ENCODE results near the gene SLC22A16.
"Not testable (repeated sequence)": the region's sequence is repeated elsewhere in the genome, so short reads cannot be mapped to it uniquely, and the experiment has no call there.

SLC22A16 gene

DNA sequence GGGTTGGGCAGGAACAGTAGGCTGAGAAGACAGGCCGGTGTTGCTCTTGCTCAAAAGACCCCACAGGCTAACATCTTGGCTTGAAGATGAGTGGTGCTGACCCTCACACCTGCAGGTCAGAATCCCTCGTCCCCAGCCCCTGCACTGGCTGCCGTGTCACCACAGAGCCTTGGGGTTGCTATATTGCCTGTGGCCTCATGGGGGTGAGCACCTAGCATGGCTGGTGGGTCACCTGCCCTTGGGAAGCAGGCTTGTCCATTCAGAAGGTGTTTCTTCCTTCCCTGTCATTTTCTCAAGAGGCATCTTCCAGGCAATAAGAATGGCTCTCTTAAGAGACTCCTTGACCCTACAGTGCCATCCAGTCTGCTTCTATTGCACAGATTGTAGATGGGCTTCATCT is 7.7 kb downstream of the SLC22A16 start:
- Histone ChIP-seq H3K36me3 (ENCODE audit: control insufficient read depth in 1 of 2, insufficient read depth in 2 of 2, low read length in 2 of 2) (no peaks in the 10 kb centered on the region), H3K4me3 (ENCODE audit: low read depth in 1 of 2, low read length in 2 of 2) (no peak overlapping the region), H3K4me1 (ENCODE audit: control insufficient read depth in 1 of 2, insufficient read depth in 2 of 2, low read length in 2 of 2) (no peaks in the 10 kb centered on the region), H3K27me3 (ENCODE audit: low read depth, low read length) (no peaks in the 10 kb centered on the region), H3K9me3 (ENCODE audit: control insufficient read depth in 1 of 2, low read length in 2 of 2) (peaks cover 0 to 6% of the 10 kb centered on the region in 2 donors), H3K27ac (ENCODE audit: low read length) (no peak overlapping the region)

DNA sequence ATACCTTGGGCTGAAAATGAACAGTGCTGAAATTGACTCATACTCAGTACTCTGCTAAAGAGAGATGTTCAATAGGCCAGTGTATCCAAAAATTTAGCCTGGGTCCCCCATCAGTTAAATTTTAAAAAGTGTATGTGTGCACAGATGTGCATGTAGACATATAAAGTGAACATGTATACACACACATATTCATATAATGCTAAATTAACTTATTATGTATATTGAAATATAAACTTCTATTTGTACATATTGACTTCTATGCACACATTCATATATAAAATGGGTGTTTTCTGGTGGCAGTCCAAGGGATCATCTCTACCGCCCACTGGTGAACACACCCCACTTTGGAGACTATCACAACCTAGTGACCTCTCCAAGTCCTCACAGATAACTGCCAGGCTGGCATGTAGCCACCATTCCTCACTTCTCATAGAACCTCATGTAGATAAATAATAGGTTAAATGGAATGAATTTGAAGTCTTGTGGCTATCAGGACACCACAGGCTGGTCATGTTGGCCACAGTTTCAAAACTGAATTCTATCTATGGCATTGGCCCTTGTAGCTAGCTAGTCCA is 8.8 kb downstream of the SLC22A16 start:
- no peak overlapping the region for H3K4me3 ChIP-seq (ENCODE audit: low read depth in 1 of 2, low read length in 2 of 2)
- peaks cover 4 to 12% of the 10 kb centered on the region in 2 donors for H3K9me3 ChIP-seq (ENCODE audit: control insufficient read depth in 1 of 2, low read length in 2 of 2)
- H3K27ac ChIP-seq (ENCODE audit: low read length): no peak overlapping the region
- no peaks in the 10 kb centered on the region for H3K36me3 ChIP-seq (ENCODE audit: control insufficient read depth in 1 of 2, insufficient read depth in 2 of 2, low read length in 2 of 2)
- no peaks in the 10 kb centered on the region for H3K4me1 ChIP-seq (ENCODE audit: control insufficient read depth in 1 of 2, insufficient read depth in 2 of 2, low read length in 2 of 2)
- no peaks in the 10 kb centered on the region for H3K27me3 ChIP-seq (ENCODE audit: low read depth, low read length)

- H3K27me3 ChIP-seq (ENCODE audit: low read depth, low read length): no peaks in the 10 kb centered on the region
- H3K27ac ChIP-seq (ENCODE audit: low read length): no peak overlapping the region
- H3K36me3 ChIP-seq (ENCODE audit: control insufficient read depth in 1 of 2, insufficient read depth in 2 of 2, low read length in 2 of 2): no peaks in the 10 kb centered on the region
Measured at GRCh38 chr6:110462884-110463481, 13.4 kb downstream of the SLC22A16 start.

GRCh38 chr6:110461376-110461775 is 15.0 kb downstream of the SLC22A16 start:
- Histone ChIP-seq H3K36me3 (ENCODE audit: control insufficient read depth in 1 of 2, insufficient read depth in 2 of 2, low read length in 2 of 2) (no peaks in the 10 kb centered on the region), H3K4me1 (ENCODE audit: control insufficient read depth in 1 of 2, insufficient read depth in 2 of 2, low read length in 2 of 2) (no peaks in the 10 kb centered on the region), H3K27ac (ENCODE audit: low read length) (no peak overlapping the region), H3K9me3 (ENCODE audit: control insufficient read depth in 1 of 2, low read length in 2 of 2) (peaks cover 7 to 23% of the 10 kb centered on the region in 2 donors), H3K4me3 (ENCODE audit: low read depth in 1 of 2, low read length in 2 of 2) (no peak overlapping the region), H3K27me3 (ENCODE audit: low read depth, low read length) (no peaks in the 10 kb centered on the region)

More at GRCh38 chr6:110462884-110463481, 13.4 kb downstream of the SLC22A16 start:
- Histone ChIP-seq H3K4me3 (ENCODE audit: low read depth in 1 of 2, low read length in 2 of 2) (no peak overlapping the region), H3K4me1 (ENCODE audit: control insufficient read depth in 1 of 2, insufficient read depth in 2 of 2, low read length in 2 of 2) (no peaks in the 10 kb centered on the region), H3K9me3 (ENCODE audit: control insufficient read depth in 1 of 2, low read length in 2 of 2) (peaks cover 7 to 23% of the 10 kb centered on the region in 2 donors)

GRCh38 chr6:110459137-110459536 is 17.3 kb downstream of the SLC22A16 start:
- Histone ChIP-seq H3K9me3 (ENCODE audit: control insufficient read depth in 1 of 2, low read length in 2 of 2) (peaks cover 7 to 20% of the 10 kb centered on the region in 2 donors), H3K4me1 (ENCODE audit: control insufficient read depth in 1 of 2, insufficient read depth in 2 of 2, low read length in 2 of 2) (no peaks in the 10 kb centered on the region), H3K36me3 (ENCODE audit: control insufficient read depth in 1 of 2, insufficient read depth in 2 of 2, low read length in 2 of 2) (no peaks in the 10 kb centered on the region)

DNA sequence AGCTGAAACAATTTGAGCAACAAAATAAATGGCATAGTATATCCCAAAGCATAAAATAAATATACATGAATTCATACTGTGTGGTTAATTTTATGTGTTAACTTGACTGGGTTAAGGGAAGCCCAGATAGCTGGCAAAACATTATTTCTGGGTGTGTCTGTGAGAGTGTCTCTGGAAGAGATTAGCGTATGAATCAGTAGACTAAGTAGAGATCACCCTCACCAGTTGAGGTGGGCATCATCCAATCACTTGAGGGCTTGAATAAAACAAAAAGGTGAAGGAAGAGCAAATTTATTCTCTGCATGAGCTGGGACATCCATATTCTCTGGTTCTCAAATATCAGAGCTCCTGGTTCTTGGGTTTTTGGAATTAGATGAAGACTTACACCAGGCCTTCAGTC is 17.9 kb downstream of the SLC22A16 start:
- Histone ChIP-seq H3K4me3 (ENCODE audit: low read depth in 1 of 2, low read length in 2 of 2) (no peak overlapping the region), H3K27me3 (ENCODE audit: low read depth, low read length) (no peaks in the 10 kb centered on the region), H3K4me1 (ENCODE audit: control insufficient read depth in 1 of 2, insufficient read depth in 2 of 2, low read length in 2 of 2) (no peaks in the 10 kb centered on the region), H3K9me3 (ENCODE audit: control insufficient read depth in 1 of 2, low read length in 2 of 2) (peaks cover 7 to 17% of the 10 kb centered on the region in 2 donors), H3K27ac (ENCODE audit: low read length) (no peak overlapping the region), H3K36me3 (ENCODE audit: control insufficient read depth in 1 of 2, insufficient read depth in 2 of 2, low read length in 2 of 2) (no peaks in the 10 kb centered on the region)

More at GRCh38 chr6:110459137-110459536, 17.3 kb downstream of the SLC22A16 start:
- Histone ChIP-seq H3K27ac (ENCODE audit: low read length) (no peak overlapping the region), H3K4me3 (ENCODE audit: low read depth in 1 of 2, low read length in 2 of 2) (no peak overlapping the region), H3K27me3 (ENCODE audit: low read depth, low read length) (no peaks in the 10 kb centered on the region)

DNA sequence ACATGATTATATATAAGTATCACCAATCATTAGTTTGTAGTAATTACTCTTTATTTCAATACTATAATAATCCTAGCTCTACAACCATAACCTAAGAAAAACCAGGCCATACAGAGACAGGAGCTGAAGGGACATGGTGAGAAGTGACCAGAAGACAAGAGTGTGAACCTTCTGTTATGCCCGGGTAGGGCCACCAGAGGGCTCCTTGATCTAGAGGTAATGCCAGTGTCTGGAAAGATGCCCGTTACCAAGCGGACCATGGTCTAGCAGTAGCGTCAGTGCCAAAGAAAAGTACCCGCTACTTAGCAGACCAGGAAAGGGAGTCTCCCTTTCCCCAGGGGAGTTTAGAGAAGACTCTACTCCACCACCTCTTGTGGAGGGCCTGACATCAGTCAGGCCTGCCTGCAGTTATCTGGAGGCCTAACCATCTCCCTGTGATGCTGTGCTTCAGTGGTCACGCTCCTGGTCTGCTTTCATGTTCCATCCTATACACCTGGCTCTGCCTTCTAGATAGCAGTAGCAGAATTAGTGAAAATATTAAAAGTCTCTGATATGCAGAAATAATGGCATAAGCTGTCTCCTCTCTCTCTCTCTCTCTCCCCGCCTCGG is 18.7 kb downstream of the SLC22A16 start:
- H3K27ac ChIP-seq (ENCODE audit: low read length); H3K36me3 ChIP-seq (ENCODE audit: control insufficient read depth in 1 of 2, insufficient read depth in 2 of 2, low read length in 2 of 2); H3K4me1 ChIP-seq (ENCODE audit: control insufficient read depth in 1 of 2, insufficient read depth in 2 of 2, low read length in 2 of 2); H3K27me3 ChIP-seq (ENCODE audit: low read depth, low read length); H3K4me3 ChIP-seq (ENCODE audit: low read depth in 1 of 2, low read length in 2 of 2): not testable (repeated sequence)
- H3K9me3 ChIP-seq (ENCODE audit: control insufficient read depth in 1 of 2, low read length in 2 of 2): peaks cover 3 to 11% of the 10 kb centered on the region in 2 donors

DNA sequence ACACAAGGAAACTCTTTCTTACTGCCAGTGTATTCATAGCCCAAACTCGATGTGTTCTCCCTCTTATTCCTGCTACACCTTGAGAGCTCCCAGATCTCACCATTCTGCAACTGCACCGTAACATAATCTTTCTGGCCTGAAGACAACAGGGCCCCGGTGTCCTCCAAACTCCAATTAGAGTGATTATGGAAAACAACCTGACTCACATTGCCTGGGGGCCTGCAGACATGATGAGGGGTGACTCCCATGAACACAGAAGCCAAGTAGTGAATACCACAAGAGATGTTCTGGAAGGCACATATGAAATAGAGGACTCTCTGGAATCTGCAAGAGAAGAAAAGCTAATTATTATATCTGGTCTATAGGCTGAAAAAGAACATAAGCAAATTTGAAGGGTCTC is 19.7 kb downstream of the SLC22A16 start:
- Histone ChIP-seq H3K36me3 (ENCODE audit: control insufficient read depth in 1 of 2, insufficient read depth in 2 of 2, low read length in 2 of 2) (no peaks in the 10 kb centered on the region), H3K4me1 (ENCODE audit: control insufficient read depth in 1 of 2, insufficient read depth in 2 of 2, low read length in 2 of 2) (no peaks in the 10 kb centered on the region), H3K27me3 (ENCODE audit: low read depth, low read length) (no peaks in the 10 kb centered on the region)

GRCh38 chr6:110449541-110449895 is 26.9 kb downstream of the SLC22A16 start:
- Histone ChIP-seq H3K9me3 (ENCODE audit: control insufficient read depth in 1 of 2, low read length in 2 of 2) (no peaks in the 10 kb centered on the region), H3K27ac (ENCODE audit: low read length) (no peak overlapping the region), H3K27me3 (ENCODE audit: low read depth, low read length) (no peaks in the 10 kb centered on the region), H3K36me3 (ENCODE audit: control insufficient read depth in 1 of 2, insufficient read depth in 2 of 2, low read length in 2 of 2) (no peaks in the 10 kb centered on the region), H3K4me1 (ENCODE audit: control insufficient read depth in 1 of 2, insufficient read depth in 2 of 2, low read length in 2 of 2) (no peaks in the 10 kb centered on the region), H3K4me3 (ENCODE audit: low read depth in 1 of 2, low read length in 2 of 2) (no peak overlapping the region)

More for the DNA sequence above, 19.7 kb downstream of the SLC22A16 start:
- H3K4me3 ChIP-seq (ENCODE audit: low read depth in 1 of 2, low read length in 2 of 2): no peak overlapping the region
- H3K27ac ChIP-seq (ENCODE audit: low read length): no peak overlapping the region
- H3K9me3 ChIP-seq (ENCODE audit: control insufficient read depth in 1 of 2, low read length in 2 of 2): peaks cover 0 to 3% of the 10 kb centered on the region in 2 donors

- Histone ChIP-seq H3K9me3 (ENCODE audit: control insufficient read depth in 1 of 2, low read length in 2 of 2) (no peaks in the 10 kb centered on the region), H3K27ac (ENCODE audit: low read length) (no peak overlapping the region), H3K4me1 (ENCODE audit: control insufficient read depth in 1 of 2, insufficient read depth in 2 of 2, low read length in 2 of 2) (no peaks in the 10 kb centered on the region), H3K36me3 (ENCODE audit: control insufficient read depth in 1 of 2, insufficient read depth in 2 of 2, low read length in 2 of 2) (no peaks in the 10 kb centered on the region), H3K27me3 (ENCODE audit: low read depth, low read length) (no peaks in the 10 kb centered on the region), H3K4me3 (ENCODE audit: low read depth in 1 of 2, low read length in 2 of 2) (no peak overlapping the region)
Measured at GRCh38 chr6:110448846-110449540, 27.4 kb downstream of the SLC22A16 start.

DNA sequence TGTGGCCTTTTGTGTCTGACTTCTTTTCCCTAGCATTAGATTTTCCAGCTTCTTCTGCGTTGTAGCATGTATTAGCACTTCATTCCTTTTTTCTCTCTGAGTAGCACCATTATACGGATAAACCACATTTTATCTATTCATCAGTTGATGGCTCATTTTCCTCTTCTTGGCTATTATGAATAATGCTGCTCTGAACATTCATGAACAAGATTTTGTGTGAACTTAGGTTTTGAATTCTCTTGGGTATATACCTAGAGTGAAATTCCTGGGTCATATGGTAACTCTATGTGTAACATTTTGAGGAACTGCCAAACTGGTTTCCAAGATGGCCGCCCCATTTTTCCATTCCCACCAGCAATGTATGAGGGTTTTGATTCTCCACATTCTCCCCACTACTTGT is 28.7 kb downstream of the SLC22A16 start:
- no peak overlapping the region for H3K4me3 ChIP-seq (ENCODE audit: low read depth in 1 of 2, low read length in 2 of 2)
- no peaks in the 10 kb centered on the region for H3K36me3 ChIP-seq (ENCODE audit: control insufficient read depth in 1 of 2, insufficient read depth in 2 of 2, low read length in 2 of 2)
- no peak overlapping the region for H3K27ac ChIP-seq (ENCODE audit: low read length)
- H3K27me3 ChIP-seq (ENCODE audit: low read depth, low read length): no peaks in the 10 kb centered on the region
- H3K9me3 ChIP-seq (ENCODE audit: control insufficient read depth in 1 of 2, low read length in 2 of 2): no peaks in the 10 kb centered on the region
- no peaks in the 10 kb centered on the region for H3K4me1 ChIP-seq (ENCODE audit: control insufficient read depth in 1 of 2, insufficient read depth in 2 of 2, low read length in 2 of 2)

Data from muscle layer of duodenum (tissue), 2 donors.